ENCODE results near the gene PTGFRN. TPM values are rescaled to one million over a fixed set of nuclear protein-coding genes. Genes with fewer than 3 reads are reported as not detected.

The PTGFRN gene
- total RNA-seq, 1 donor from 2014 or later = 111 TPM

DNA sequence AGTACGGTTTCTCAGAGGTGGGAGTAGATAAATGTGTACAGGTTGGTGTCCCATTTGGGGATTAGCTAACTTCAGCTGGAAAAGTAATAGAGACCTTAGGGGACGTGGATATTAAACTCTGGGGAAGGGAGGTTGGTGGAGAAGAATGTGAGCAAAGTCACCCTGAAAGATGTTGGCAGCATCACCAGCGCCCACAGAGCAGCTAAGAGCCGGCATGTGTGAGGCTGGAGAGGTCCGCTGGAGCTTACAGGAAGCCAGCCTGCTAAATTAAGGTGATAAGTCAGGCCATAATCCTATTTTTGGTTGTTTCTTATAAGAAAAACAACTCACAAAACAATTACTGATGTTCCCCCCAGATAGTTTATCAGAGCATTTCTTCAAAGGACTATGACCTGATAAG, 12.2 kb downstream of the PTGFRN start:
- Histone ChIP-seq H3K27me3 (ENCODE audit: low read depth) (no peaks in the 10 kb centered on the region), H3K4me3 (no peak overlapping the region), H3K9me3 (replicated peaks) (no peaks in the 10 kb centered on the region), H3K27ac (replicated peaks) (peak overlapping the region; percentile 5), H3K36me3 (no peaks in the 10 kb centered on the region), H3K4me1 (peaks cover 55% of the 10 kb centered on the region)
- TF ChIP-seq, protein P1, sequence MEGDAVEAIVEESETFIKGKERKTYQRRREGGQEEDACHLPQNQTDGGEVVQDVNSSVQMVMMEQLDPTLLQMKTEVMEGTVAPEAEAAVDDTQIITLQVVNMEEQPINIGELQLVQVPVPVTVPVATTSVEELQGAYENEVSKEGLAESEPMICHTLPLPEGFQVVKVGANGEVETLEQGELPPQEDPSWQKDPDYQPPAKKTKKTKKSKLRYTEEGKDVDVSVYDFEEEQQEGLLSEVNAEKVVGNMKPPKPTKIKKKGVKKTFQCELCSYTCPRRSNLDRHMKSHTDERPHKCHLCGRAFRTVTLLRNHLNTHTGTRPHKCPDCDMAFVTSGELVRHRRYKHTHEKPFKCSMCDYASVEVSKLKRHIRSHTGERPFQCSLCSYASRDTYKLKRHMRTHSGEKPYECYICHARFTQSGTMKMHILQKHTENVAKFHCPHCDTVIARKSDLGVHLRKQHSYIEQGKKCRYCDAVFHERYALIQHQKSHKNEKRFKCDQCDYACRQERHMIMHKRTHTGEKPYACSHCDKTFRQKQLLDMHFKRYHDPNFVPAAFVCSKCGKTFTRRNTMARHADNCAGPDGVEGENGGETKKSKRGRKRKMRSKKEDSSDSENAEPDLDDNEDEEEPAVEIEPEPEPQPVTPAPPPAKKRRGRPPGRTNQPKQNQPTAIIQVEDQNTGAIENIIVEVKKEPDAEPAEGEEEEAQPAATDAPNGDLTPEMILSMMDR (IDR thresholded peaks at IDR 0.05; ENCODE audit: borderline replicate concordance) = no peak
- intact Hi-C loops (cut with micrococcal nuclease) = no loop called here
- DNase-seq = no peak

DNA sequence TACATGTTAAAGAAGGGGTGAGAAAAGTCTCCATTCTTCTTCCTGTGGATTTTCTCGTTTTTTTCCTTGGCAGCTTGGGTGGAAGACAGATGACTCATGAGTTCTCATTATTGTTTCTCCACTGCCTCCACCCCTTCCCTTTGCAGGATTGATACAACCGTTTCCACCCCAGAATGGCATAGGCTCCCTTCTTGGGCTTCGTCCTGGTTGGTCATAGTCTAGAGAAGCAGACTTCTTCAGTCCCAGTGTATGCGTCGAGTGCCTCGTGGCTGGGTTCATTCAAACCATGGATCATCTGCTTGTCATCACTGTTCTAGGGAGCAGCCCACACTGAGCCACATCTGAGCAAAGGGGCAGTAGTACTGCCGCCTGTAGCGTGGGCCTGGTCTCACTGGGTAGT, 13.7 kb downstream of the PTGFRN start:
- H3K4me3 ChIP-seq = no peak overlapping the region
- peaks cover 53% of the 10 kb centered on the region for H3K4me1 ChIP-seq
- no peaks in the 10 kb centered on the region for H3K9me3 ChIP-seq (replicated peaks)
- TF ChIP-seq, protein P1 (IDR thresholded peaks at IDR 0.05; ENCODE audit: borderline replicate concordance) = no peak
- H3K27ac ChIP-seq (replicated peaks) = no peak overlapping the region
- H3K36me3 ChIP-seq = no peaks in the 10 kb centered on the region
- H3K27me3 ChIP-seq (ENCODE audit: low read depth) = no peaks in the 10 kb centered on the region
- no peak for DNase-seq
- intact Hi-C loops (cut with micrococcal nuclease) = no loop called here

DNA sequence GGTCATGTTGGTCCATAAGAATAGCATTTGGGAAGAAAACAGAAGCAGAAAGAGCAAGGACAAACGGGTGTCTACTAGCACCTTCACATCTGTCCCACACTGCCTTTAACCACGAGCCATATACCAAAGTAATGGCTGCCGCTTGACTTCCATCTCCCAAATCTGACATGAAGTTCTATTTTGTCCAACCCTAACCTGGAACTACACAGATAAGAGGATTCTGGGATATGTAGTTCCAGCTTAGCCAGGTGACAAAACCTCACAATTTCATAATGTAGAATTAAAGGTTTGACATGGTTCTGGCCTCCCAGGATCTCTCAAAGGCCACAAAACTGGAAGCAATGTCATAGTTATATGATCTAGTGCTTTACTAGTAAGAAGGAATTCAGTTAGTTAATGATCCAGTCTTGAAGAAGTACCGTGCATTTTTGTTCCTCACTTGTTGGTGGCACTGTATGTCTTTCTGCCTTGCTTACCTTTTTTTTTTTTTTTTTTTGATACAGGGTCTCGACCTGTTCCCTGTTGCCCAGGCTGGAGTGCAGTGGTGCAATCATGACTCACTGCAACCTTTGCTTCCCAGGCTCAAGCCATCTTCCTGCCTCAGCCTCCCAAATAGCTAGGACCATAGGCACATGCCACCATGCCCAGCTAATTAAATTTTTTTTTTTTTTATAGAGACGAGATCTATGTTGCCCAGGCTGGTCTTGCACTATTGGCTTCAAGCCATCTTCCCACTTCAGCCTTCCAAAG, 17.5 kb downstream of the PTGFRN start:
- Histone ChIP-seq H3K4me1 (peaks cover 50% of the 10 kb centered on the region), H3K4me3 (no peak overlapping the region), H3K36me3 (no peaks in the 10 kb centered on the region), H3K9me3 (replicated peaks) (no peaks in the 10 kb centered on the region), H3K27me3 (ENCODE audit: low read depth) (no peaks in the 10 kb centered on the region), H3K27ac (replicated peaks) (no peak overlapping the region)
- no peak for DNase-seq
- intact Hi-C loops (cut with micrococcal nuclease) = no loop called here
- TF ChIP-seq, protein P1 (IDR thresholded peaks at IDR 0.05; ENCODE audit: borderline replicate concordance) = no peak

DNA sequence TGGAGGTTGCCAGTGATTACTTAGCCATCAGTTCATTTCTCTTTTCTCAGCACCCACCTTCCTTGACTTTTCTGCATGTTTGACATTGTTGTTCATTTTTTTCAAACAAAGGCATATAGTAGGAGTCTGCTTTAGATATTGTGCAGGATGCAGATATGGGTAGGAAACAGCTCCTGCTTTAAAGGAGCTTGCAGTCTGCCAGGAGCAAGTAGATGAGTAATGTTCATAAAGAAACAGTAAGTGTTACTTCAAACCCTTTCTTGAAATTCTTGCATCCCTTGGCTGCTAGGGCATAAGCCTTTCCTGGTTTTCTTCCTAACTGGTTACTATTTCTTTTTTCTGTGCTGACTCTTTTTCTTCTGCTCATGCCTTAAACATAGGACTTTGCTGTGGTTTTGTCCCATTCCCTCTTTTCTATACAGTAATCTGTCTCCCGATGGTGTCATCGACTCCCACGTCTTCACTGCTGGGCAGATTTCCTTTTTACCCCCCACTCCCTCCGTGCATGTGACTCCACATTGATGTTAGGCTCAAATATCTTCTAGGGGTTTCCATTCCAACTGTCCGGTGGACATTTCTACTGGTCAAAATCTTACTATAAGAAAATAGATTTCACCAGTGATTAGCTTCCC, 20.4 kb downstream of the PTGFRN start:
- intact Hi-C loops (cut with micrococcal nuclease) = no loop called here
- no peaks in the 10 kb centered on the region for H3K27me3 ChIP-seq (ENCODE audit: low read depth)
- TF ChIP-seq, protein P1 (IDR thresholded peaks at IDR 0.05; ENCODE audit: borderline replicate concordance) = no peak
- H3K9me3 ChIP-seq (replicated peaks) = no peaks in the 10 kb centered on the region
- H3K36me3 ChIP-seq = no peaks in the 10 kb centered on the region
- H3K27ac ChIP-seq (replicated peaks) = no peak overlapping the region
- H3K4me1 ChIP-seq = peaks cover 40% of the 10 kb centered on the region
- no peak for DNase-seq
- no peak overlapping the region for H3K4me3 ChIP-seq

DNA sequence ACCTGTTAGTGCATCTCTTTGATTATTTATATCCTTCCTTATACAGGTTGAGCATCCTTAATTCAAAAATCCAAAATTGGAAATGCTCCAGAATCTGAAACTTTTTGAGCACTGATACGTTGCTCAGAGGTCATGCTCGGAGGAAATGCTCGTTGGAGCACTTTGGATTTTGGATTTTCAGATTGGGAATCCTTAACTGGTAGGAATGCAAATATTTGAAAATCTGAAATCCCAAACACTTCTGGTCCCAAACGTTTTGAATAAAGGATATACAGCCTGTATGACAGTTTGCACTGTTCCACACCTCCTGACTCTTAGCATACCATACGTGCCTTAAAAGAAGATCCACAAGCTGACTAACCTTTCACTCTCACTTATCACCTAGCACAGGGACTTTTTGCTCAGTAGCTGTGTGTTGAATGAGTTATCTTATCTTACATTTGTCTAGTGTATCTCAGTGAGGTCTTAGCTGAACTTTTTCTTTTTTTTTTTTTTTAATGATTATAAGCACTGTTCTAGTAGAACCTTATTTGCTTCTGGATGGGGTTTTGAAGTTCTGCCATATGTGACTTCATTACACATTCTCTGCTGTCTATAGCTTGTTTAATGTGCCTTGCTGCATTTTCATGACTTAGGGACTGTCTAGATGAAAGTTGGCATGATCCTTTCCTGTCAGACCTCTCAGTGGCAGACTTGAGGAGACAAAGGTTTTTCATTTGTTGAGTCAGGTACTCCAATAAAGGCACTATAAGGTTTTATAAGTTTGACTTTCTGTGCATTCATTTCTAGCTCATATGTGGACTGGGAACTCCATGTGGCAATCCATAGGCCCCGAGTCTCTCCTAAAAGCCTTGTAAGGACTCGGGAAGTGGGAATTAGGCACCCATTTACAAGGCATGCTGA, 21.6 kb downstream of the PTGFRN start:
- Histone ChIP-seq H3K4me3 (no peak overlapping the region), H3K36me3 (no peaks in the 10 kb centered on the region), H3K4me1 (peaks cover 44% of the 10 kb centered on the region), H3K9me3 (replicated peaks) (no peaks in the 10 kb centered on the region), H3K27me3 (ENCODE audit: low read depth) (no peaks in the 10 kb centered on the region), H3K27ac (replicated peaks) (no peak overlapping the region)
- intact Hi-C loops (cut with micrococcal nuclease) = no loop called here
- TF ChIP-seq, protein P1 (IDR thresholded peaks at IDR 0.05; ENCODE audit: borderline replicate concordance) = no peak
- no peak for DNase-seq
